GM18870 (cell line): ENCODE data around the gene SERPINB4.

Source experiments
- ATAC-seq: cut with Tn5 transposase; IDR thresholded peaks from one replicate; pipeline ENCODE4 v1.9.1; 2021; ENCODE audit warnings: moderate library complexity; ENCODE audit not compliant: unreplicated experiment

SERPINB4 gene

GRCh38 chr18:63637703-63638102 is 6.4 kb downstream of the SERPINB4 start:
- no peak for ATAC-seq

- no peak for ATAC-seq
Observed at GRCh38 chr18:63627819-63628218, 16.2 kb downstream of the SERPINB4 start.

- ATAC-seq, result no peak
Observed at GRCh38 chr18:63626431-63626830, 17.6 kb downstream of the SERPINB4 start.

DNA sequence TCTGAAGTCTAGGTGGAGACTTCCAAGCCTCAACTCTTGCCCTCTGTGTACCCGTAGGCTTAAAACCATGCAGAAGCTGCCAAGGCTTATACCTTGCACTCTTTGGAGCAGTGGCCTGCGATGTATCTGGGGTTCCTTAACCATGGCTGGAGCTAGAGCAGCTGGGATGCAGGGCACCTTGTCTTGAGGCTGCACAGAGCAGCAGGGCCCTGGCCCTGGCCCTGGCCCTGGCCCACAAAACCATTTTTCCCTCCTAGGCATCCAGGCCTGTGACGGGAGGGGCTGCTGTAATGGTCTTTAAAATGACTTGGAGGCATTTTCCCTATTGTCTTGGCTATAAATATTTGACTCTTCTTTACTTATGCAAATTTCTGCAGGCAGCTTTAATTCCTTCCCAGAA is 19.2 kb downstream of the SERPINB4 start:
- ATAC-seq, result no peak

DNA sequence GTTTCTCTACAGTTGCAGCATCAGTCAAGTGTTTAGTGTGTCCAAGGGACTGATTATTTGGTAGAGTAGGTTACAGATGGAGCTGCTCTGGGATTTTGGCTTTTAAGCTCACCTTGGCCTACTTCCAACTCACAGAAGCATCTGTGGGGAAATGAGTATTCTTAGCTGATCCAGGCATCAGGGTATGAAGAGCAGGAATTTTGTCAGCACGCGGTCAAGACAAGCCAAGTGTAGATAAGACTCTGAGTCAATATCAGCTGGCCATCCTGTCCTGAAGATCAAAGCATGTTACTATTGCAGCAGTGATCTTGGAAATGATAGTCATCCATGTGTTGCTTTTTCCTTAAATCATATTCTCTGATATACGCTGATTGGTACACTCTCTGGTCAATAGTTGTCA is 24.4 kb downstream of the SERPINB4 start:
- no peak for ATAC-seq

DNA sequence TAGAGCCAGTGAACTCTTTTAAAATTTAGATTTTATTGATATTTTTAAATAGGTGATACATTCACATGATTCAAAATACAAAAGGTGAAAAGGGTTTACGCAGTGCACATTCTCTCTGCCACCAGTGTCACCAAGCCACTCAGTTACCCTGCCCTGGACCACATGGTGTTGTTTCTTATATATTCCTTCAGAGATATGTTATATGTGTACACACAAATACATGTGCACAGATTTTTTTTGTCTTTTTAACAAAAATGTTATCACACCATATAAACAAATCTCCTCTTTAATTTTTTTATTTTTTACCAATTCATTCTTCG is 26.2 kb downstream of the SERPINB4 start:
- peak; percentile 8 for ATAC-seq

DNA sequence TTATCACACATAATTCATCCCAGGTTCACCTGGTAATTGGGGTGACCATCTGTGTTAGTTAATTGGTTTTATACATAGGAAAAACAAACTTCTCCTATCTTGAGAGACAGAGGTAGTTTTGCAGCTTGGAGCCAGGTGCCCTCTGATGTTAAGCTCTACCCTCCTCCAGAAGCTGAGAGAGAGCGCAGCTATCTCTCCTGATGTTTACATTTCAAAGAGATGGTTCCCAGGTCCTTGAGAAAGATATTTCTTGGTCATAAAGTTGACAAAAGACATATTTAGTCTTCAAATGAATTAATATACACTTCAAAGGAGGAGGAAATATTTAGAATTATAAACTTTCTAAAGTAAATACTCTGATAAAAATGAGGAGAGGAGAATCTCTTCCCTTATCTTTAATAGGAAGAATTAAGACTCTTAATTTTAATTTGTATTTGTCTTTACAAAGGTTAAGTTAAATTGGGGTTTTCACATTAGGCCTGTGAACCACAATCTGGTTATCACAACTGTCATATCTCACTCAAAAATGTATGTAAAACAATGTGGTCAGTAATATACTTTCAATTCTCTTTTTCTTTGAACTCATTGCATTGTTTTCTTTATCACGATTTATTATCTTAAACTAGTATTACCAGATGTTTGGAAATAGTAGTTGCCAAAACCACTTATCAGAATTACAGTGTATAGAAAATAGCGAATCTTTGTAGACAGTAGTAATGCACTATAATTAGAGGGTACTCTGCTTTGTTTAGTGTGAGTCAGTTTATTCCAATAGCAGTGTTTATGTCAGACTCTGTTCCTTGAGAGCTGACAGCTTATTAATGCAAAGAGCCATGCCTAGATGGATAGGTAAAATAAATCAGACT is 26.8 kb downstream of the SERPINB4 start:
- ATAC-seq, result peak; percentile 85

DNA sequence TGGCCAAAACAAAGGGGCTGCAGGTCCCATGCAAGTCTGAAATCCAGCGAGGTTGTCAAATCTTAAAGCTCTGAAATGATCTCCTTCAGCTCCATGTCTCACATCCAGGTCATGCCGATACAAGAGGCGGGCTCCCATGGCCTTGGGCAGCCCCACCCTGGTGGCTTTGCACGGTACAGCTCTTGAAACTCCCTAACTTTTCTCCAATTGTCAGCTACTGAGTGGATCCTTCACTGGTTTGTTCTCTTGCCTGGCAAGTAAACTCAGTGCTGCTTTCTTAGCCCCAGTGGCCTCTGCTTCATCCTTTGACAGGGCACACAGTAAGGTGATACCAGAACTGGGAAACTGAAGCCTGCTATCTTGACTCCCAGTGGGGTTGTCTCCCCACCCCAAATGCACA is 30.6 kb downstream of the SERPINB4 start:
- no peak for ATAC-seq

GRCh38 chr18:63606526-63606925 is 37.5 kb downstream of the SERPINB4 start:
- no peak for ATAC-seq

- no peak for ATAC-seq
Observed at GRCh38 chr18:63604791-63605567, 39.1 kb downstream of the SERPINB4 start.

DNA sequence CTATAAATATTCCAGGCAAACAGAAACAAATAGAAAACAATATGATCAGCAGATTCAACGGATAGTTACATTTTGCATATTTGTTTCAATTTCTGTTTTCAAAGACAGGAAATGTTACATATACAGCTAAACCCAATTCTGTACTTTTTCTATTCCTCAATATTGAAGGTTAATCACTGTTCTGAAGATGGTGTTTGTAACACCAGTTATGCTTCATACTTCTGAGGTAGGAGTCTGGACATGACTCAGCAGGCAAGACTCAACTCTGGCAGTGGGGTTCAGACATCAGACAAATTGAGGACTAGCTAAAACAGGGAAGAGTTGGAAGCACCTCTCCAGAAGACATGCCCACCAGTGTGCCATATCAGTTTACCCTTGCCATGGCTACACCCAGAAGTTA is 40.3 kb downstream of the SERPINB4 start:
- ATAC-seq, result peak; percentile 97

GRCh38 chr18:63603355-63603754 is 40.7 kb downstream of the SERPINB4 start:
- ATAC-seq, result no peak

DNA sequence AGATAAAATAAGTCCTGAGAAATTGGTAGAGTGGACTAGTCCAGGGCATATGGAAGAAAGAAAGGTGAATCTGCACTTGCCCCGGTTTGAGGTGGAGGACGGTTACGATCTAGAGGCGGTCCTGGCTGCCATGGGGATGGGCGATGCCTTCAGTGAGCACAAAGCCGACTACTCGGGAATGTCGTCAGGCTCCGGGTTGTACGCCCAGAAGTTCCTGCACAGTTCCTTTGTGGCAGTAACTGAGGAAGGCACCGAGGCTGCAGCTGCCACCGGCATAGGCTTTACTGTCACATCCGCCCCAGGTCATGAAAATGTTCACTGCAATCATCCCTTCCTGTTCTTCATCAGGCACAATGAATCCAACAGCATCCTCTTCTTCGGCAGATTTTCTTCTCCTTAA is 47.1 kb downstream of the SERPINB4 start:
- ATAC-seq, result no peak

DNA sequence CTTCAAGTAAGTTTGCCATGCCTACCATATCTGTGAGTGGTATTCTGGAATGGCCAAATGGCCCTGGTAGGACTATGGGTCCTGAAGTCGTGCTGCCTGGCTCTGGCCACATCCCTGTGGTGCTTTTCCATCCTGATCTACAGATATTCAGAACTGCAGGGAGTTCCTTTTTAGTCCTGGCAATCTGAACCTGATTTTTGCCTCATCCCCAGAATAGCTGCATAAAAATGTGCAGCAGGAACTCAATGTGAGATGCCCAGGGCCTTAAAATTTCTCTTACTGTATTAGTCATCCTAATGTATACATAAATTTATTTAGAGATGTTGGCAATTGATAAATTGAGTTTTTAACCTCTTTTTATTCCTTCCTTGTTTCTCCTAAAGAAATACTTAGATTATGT is 51.6 kb downstream of the SERPINB4 start:
- ATAC-seq, result no peak

DNA sequence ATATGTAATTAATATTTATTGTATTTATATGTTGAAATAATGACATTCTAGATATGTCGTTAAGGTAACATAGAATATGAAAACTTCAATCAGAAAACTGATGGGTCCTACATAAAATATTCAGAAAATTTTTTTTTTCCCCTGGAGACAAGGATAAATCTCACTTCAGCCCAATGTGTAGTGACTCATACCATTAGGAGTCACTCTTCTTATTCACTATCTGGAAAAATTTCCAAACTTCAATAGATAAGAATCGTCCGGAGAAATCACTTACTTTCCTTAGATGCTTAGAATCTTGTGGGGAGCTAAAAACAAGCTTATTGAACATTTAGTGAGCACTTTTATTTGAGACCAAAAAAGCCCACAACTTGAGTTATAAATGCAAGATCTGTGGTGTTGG is 52.3 kb downstream of the SERPINB4 start:
- ATAC-seq, result no peak

DNA sequence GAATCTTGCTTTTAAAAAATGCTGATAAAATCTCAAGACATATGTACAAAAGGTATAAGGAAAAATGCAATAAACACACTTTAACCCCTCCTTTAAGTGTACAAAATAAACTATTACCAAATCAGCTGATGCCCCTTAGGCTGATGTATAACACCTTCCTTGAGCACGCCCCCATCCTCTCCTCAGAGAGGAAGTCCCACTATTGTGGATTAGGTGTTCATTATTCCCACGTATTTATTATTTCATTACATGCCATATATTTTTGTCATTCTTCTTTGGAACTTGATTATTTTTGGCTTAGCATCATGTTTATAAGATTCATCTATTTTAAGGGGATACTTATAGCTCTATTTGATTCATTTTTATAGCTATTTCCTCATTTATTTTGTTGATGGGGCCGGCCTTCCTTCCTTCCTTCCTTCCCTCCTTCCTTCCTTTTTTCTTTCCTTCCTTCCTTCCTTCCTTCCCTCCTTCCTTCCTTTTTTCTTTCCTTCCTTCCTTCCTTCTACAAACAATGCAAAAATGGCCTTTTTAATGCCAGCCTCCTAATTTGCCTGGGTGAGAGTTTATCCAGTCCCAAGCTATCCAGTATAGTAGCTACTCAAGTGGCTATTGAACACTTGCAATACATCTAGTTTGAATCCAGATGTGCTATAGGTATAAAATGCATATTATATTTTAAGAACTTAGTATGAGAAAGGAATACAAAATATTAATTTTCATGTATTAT is 52.9 kb downstream of the SERPINB4 start:
- ATAC-seq, result no peak

DNA sequence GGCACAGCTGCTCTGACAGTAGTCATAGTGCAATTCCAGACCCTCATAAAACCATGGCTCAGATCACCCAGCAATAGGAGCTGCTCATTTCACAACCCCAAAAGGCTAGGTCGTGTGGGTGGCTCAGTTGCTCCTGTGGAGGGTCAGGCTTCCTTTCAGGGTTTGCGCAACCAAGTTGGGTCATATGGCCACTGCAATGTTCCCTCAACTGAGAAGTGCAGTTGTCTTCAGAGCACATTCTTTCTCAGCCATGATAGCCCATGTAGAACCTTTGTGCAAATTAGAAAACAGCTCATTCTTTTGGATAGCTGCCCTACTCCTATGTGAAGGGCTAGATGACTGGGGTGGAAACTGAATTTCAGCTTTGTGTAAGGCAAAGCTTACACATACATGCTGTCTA is 53.7 kb downstream of the SERPINB4 start:
- ATAC-seq, result no peak

GRCh38 chr18:63588909-63589308 is 55.1 kb downstream of the SERPINB4 start:
- ATAC-seq, result no peak
